HepG2 (cell line): Measurements from ENCODE around the gene ZMIZ1. TPM values are rescaled to one million over a fixed set of nuclear protein-coding genes. Genes with fewer than 3 reads are reported as not detected.

ENCODE experiments used
- AGO2 ChIP-seq: fragments of 200-400 bp; formaldehyde crosslinking; optimal IDR thresholded peaks from 2 replicates; pipeline ENCODE3; 2017; ENCODE audit warnings: mild to moderate bottlenecking, low read depth, low read length, moderate library complexity
- ARID3A ChIP-seq: IDR thresholded peaks from 2 replicates; pipeline ENCODE4 v1.6.1; 2012; ENCODE audit warnings: low read depth, low read length, improper control_type of control experiment
- ATF3 ChIP-seq: sonication (generic); formaldehyde crosslinking; IDR thresholded peaks from 2 replicates; pipeline ENCODE4 v1.4.0; 2020; ENCODE audit warnings: missing genetic modification reagents
- BHLHE40 ChIP-seq: IDR thresholded peaks from 2 replicates; pipeline ENCODE4 v1.6.1; 2011; ENCODE audit warnings: low read length, improper control_type of control experiment
- BORCS8-MEF2B ChIP-seq: sonication (generic); formaldehyde crosslinking; IDR thresholded peaks from 2 replicates; pipeline ENCODE4 v1.8.0; 2022; ENCODE audit warnings: mild to moderate bottlenecking, missing genetic modification reagents
- FOXO1 ChIP-seq: sonication (generic); formaldehyde crosslinking; IDR thresholded peaks from 2 replicates; pipeline ENCODE4 v1.4.0; 2020; ENCODE audit warnings: missing genetic modification reagents
- HOMEZ ChIP-seq: IDR thresholded peaks from 2 replicates; pipeline ENCODE4 v1.6.1; 2016; ENCODE audit warnings: low read depth
- KLF15 ChIP-seq: sonication (generic); formaldehyde crosslinking; IDR thresholded peaks from 2 replicates; pipeline ENCODE4 v1.8.1; 2023; ENCODE audit warnings: borderline replicate concordance, mild to moderate bottlenecking, inconsistent platforms, missing genetic modification reagents, mixed read lengths
- PLSCR1 ChIP-seq: sonication (generic); formaldehyde crosslinking; IDR thresholded peaks from 2 replicates; pipeline ENCODE4 v1.5.0; 2020; ENCODE audit warnings: missing genetic modification reagents, mild to moderate bottlenecking, borderline replicate concordance
- SNAPC2 ChIP-seq: sonication (generic); formaldehyde crosslinking; IDR thresholded peaks from 2 replicates; pipeline ENCODE4 v1.8.1; 2022; ENCODE audit warnings: mild to moderate bottlenecking, missing genetic modification reagents
- SP1 ChIP-seq, 2 experiments: fragments of 450-650 bp in 1 of 2; sonication (generic) in 1 of 2; formaldehyde crosslinking in 1 of 2; IDR thresholded peaks; 2 replicates each; pipeline versions ENCODE4 v1.4.0 to v1.6.1; 2016 to 2020; ENCODE audit warnings: missing genetic modification reagents in 1 of 2
- UBTF ChIP-seq: sonication (generic); formaldehyde crosslinking; IDR thresholded peaks from 2 replicates; pipeline ENCODE4 v1.4.0; 2020; ENCODE audit warnings: mild to moderate bottlenecking, missing genetic modification reagents
- ZBTB46 ChIP-seq: sonication (generic); formaldehyde crosslinking; IDR thresholded peaks from 2 replicates; pipeline ENCODE4 v1.4.0; 2020; ENCODE audit warnings: mild to moderate bottlenecking, missing genetic modification reagents, borderline replicate concordance
- ZFAT ChIP-seq: sonication (generic); formaldehyde crosslinking; conservative IDR thresholded peaks from 2 replicates; pipeline ENCODE4 v1.8.1; 2023; ENCODE audit warnings: missing genetic modification reagents, inconsistent platforms
- ZNF253 ChIP-seq: sonication (generic); formaldehyde crosslinking; IDR thresholded peaks from 2 replicates; pipeline ENCODE4 v1.8.0; 2022; ENCODE audit warnings: mild to moderate bottlenecking, missing genetic modification reagents, borderline replicate concordance
- ZNF326 ChIP-seq: sonication (generic); formaldehyde crosslinking; IDR thresholded peaks from 2 replicates; pipeline ENCODE4 v1.4.0; 2020; ENCODE audit warnings: missing genetic modification reagents, borderline replicate concordance
- ZNF510 ChIP-seq: sonication (generic); formaldehyde crosslinking; IDR thresholded peaks from 2 replicates; pipeline ENCODE4 v1.4.0; 2020; ENCODE audit warnings: low read depth, mild to moderate bottlenecking, missing genetic modification reagents
- ZNF607 ChIP-seq: sonication (generic); formaldehyde crosslinking; IDR thresholded peaks from 2 replicates; pipeline ENCODE4 v1.5.1; 2020; ENCODE audit warnings: missing genetic modification reagents, mild to moderate bottlenecking, borderline replicate concordance
- ZNF788 ChIP-seq: sonication (generic); formaldehyde crosslinking; IDR thresholded peaks from 2 replicates; pipeline ENCODE4 v1.5.0; 2020; ENCODE audit warnings: mild to moderate bottlenecking, missing genetic modification reagents, borderline replicate concordance
- ZSCAN21 ChIP-seq: sonication (generic); formaldehyde crosslinking; IDR thresholded peaks from 2 replicates; pipeline ENCODE4 v1.8.0; 2022; ENCODE audit warnings: mild to moderate bottlenecking, missing genetic modification reagents, moderate library complexity, borderline replicate concordance
- polyA plus RNA-seq, 8 experiments: library from polyadenylated mRNA; depleted of rRNA in 3 of 8; stranded (reverse) in 7 of 8; unstranded in 1 of 8; fragments of >200 nt; fragmentation: Illumina TruSeq in 4 of 8; extraction: Trizol in 4 of 8; gene quantifications; 2 replicates each; pipeline versions ENCODE4 v1.2.1 to v1.2.3, GENCODE V29; 2011 to 2016; ENCODE audit warnings: low read depth in 4 of 8, missing spikeins in 1 of 8, mixed read lengths in 1 of 8; ENCODE audit not compliant: insufficient read depth in 1 of 8
- total RNA-seq, 5 experiments: library from RNA; depleted of rRNA; stranded (reverse); fragments of >200 nt; fragmentation: Illumina TruSeq; extraction: Trizol; gene quantifications; 2 replicates each; pipeline ENCODE4 v1.2.3, GENCODE V29; 2016; ENCODE audit warnings: low read depth in 1 of 5

ZMIZ1 gene
- total and polyA plus RNA-seq, 2 of the 13 experiments (the other 11 are each of a cell fraction or from before 2014, with no cell fraction given): 5.3 to 10.2 TPM

- TF ChIP-seq ZBTB46 (CRISPR knock-in tag): no peak
- TF ChIP-seq ATF3 (CRISPR knock-in tag): no peak
- TF ChIP-seq HOMEZ (CRISPR knock-in tag): no peak
- TF ChIP-seq ZNF788: no peak
- TF ChIP-seq ZNF607: no peak
- no peak for TF ChIP-seq ZSCAN21 (CRISPR knock-in tag)
- no peak for TF ChIP-seq ZNF253 (CRISPR knock-in tag)
- TF ChIP-seq KLF15 (CRISPR knock-in tag): no peak
- no peak for TF ChIP-seq SP1 (IDR thresholded peaks at IDR 0.05)
- no peak for TF ChIP-seq SP1 (CRISPR knock-in tag; IDR thresholded peaks at IDR 0.05)
- peak; percentile 70 for TF ChIP-seq AGO2
- TF ChIP-seq SNAPC2 (CRISPR knock-in tag): no peak
- no peak for TF ChIP-seq ZFAT (CRISPR knock-in tag)
- TF ChIP-seq ZNF326 (CRISPR knock-in tag): no peak
- TF ChIP-seq UBTF (CRISPR knock-in tag): peak; percentile 77
- 0 out of 2 replicates have a peak, but pooled peaks have one; percentile 14 for TF ChIP-seq FOXO1 (CRISPR knock-in tag)
- TF ChIP-seq BHLHE40: no peak
- TF ChIP-seq PLSCR1: no peak
- TF ChIP-seq ZNF510 (CRISPR knock-in tag): no peak
- TF ChIP-seq BORCS8-MEF2B (CRISPR knock-in tag): no peak
- no peak for TF ChIP-seq ARID3A
These were observed 2.0 kb downstream of the ZMIZ1 start (continued) for GRCh38 chr10:79070606-79071395.
